Measurements from ENCODE around the gene VIM.

Gene VIM

GRCh38 chr10:17215782-17216122 is 12.3 kb upstream of the VIM start:
- TF ChIP-seq POLR2A (IDR thresholded peaks at IDR 0.05; ENCODE audit: low read depth, low read length), result no peak
- FAIRE-seq, result no peak
- no peak for DNase-seq (ENCODE audit: insufficient read length, low spot score)

DNA sequence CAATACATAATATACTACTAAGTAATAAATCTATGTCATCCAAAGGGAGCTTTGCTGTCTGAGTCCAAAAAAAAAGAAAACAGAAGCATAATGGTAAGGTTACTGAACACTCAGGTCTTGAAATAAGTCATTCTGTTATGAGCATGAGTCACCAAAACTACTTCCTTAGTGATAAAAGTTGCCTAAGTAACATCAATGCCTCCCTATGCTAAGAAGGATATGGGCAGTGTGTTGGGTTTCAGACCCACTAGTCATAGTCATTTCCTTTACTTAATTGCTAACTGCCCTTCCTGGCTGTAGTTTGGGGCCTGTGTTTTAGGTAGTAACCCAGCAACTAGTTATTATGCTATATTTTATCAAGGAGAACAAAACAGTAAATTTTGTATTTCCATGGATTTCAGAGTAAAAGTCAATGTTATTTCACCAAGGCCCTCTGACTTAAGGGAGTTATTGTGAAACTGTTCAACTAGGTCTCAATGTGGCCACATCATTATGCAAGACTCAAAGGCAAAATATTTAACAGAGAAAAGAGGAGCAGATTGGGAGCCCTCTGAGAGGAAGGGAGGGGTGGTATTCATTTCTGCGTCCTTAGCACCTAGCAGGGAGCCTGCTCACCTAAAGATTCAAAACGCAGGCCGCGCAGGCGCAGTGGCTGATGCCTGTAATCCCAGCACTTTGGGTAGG is 11.7 kb upstream of the VIM start:
- no peak for TF ChIP-seq POLR2A (IDR thresholded peaks at IDR 0.05; ENCODE audit: low read depth, low read length)
- no peak for DNase-seq (ENCODE audit: insufficient read length, low spot score)
- peak; percentile 99 for FAIRE-seq

GRCh38 chr10:17216901-17217395 is 11.1 kb upstream of the VIM start:
- DNase-seq (ENCODE audit: insufficient read length, low spot score) (no peak), FAIRE-seq (no peak)
- TF ChIP-seq POLR2A (IDR thresholded peaks at IDR 0.05; ENCODE audit: low read depth, low read length), result no peak

- no peak for TF ChIP-seq POLR2A (IDR thresholded peaks at IDR 0.05; ENCODE audit: low read depth, low read length)
- DNase-seq (ENCODE audit: insufficient read length, low spot score) (no peak), FAIRE-seq (peak; percentile 82)
Measured at GRCh38 chr10:17217631-17218232, 10.3 kb upstream of the VIM start.

DNA sequence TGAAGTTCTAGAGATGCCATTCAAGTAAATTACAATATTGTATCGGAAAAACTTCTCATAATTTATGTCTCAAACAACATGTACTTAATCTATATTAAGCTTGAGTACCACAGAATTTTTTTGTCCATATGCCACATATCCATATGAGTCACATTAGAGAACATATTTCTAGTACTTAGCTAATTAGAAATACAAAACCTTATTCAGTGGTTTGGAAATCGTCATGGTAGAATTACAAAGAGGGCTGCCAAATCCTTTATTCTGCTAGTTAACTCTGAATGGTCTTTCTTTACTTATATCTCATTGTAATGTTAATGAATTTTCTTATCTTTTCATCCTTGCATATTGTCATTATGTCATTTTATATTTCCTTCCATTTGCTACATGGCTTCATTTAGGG is 9.0 kb upstream of the VIM start:
- DNase-seq (ENCODE audit: insufficient read length, low spot score) (no peak), FAIRE-seq (peak; percentile 52)
- TF ChIP-seq POLR2A (IDR thresholded peaks at IDR 0.05; ENCODE audit: low read depth, low read length), result no peak

GRCh38 chr10:17220652-17221100 is 7.4 kb upstream of the VIM start:
- no peak for DNase-seq (ENCODE audit: insufficient read length, low spot score)
- no peak for TF ChIP-seq POLR2A (IDR thresholded peaks at IDR 0.05; ENCODE audit: low read depth, low read length)
- peak; percentile 41 for FAIRE-seq

DNA sequence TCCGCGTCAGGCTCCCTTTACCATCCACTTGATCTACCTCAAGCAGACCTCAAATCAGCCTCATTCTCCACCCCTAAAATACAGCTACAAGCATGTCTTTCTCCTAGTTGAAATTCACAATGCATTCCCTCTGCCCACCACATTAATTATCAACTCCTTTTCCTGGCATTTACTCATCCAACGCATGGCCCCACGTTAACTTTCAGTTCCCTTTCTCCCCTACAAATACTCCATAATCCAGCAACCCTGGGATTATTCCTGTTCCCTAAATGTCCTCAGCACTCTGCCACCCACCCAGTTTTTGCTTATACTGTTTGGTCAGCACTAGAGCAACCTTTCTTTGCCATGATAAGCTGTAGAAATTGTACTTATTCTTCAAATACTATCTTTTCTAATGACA is 5.7 kb upstream of the VIM start:
- no peak for FAIRE-seq
- DNase-seq (ENCODE audit: insufficient read length, low spot score), result no peak
- TF ChIP-seq POLR2A (IDR thresholded peaks at IDR 0.05; ENCODE audit: low read depth, low read length), result no peak

DNA sequence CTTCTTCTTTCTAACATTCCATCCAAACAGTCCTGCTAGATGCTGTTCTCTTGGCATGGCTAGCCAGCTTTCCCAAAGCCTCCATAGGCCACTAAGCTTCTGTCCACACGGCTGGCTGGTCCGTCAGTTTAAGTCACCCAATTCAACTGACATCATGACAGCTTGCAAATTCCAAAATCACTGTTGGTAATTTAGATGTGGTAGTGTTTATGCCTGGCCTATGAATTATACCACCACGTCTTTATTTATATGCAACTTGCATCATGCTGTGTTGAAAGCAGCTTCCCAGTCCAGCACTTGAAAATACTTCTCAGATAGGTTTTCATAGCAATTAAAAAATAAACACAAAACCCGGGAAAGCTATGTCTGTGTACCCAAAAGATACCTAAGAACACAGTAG is 2.2 kb upstream of the VIM start:
- FAIRE-seq, result no peak
- DNase-seq (ENCODE audit: insufficient read length, low spot score), result no peak
- no peak for TF ChIP-seq POLR2A (IDR thresholded peaks at IDR 0.05; ENCODE audit: low read depth, low read length)

DNA sequence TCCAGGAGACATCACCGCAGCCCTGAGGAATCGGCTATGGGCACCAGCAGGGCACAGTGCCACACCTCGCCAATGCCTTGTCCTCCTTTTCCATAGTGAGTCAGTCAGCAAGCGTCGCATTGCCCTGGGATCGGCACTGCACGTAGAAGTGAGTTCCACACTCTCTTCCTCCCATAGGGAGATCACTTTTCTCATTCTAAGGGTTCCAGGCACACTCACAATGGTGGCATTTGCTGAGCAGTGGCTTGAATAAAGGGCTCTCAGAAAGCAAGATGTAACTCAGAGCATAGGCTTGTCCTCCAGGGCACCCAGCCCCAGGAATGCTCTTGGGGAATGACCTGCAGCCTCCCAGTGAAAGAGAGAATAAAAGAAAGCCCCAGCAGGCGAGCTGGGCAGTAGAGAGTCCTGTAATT is 1.1 kb upstream of the VIM start:
- DNase-seq (ENCODE audit: insufficient read length, low spot score) (no peak), FAIRE-seq (peak; percentile 68)
- TF ChIP-seq POLR2A (IDR thresholded peaks at IDR 0.05; ENCODE audit: low read depth, low read length), result peak; percentile 50; the same call in 1 of the 2 replicates

- DNase-seq (ENCODE audit: insufficient read length, low spot score) (no peak), FAIRE-seq (no peak)
- TF ChIP-seq POLR2A (IDR thresholded peaks at IDR 0.05; ENCODE audit: low read depth, low read length), result no peak
Measured at GRCh38 chr10:17227367-17228090, 512 bp upstream of the VIM start.

DNA sequence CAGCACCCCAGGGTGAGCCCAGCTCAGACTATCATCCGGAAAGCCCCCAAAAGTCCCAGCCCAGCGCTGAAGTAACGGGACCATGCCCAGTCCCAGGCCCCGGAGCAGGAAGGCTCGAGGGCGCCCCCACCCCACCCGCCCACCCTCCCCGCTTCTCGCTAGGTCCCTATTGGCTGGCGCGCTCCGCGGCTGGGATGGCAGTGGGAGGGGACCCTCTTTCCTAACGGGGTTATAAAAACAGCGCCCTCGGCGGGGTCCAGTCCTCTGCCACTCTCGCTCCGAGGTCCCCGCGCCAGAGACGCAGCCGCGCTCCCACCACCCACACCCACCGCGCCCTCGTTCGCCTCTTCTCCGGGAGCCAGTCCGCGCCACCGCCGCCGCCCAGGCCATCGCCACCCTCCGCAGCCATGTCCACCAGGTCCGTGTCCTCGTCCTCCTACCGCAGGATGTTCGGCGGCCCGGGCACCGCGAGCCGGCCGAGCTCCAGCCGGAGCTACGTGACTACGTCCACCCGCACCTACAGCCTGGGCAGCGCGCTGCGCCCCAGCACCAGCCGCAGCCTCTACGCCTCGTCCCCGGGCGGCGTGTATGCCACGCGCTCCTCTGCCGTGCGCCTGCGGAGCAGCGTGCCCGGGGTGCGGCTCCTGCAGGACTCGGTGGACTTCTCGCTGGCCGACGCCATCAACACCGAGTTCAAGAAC is 1.1 kb downstream of the VIM start:
- no peak for FAIRE-seq

GRCh38 chr10:17229717-17229966 is 1.6 kb downstream of the VIM start:
- TF ChIP-seq POLR2A (IDR thresholded peaks at IDR 0.05; ENCODE audit: low read depth, low read length), result no peak
- DNase-seq (ENCODE audit: insufficient read length, low spot score) (no peak), FAIRE-seq (no peak)

More for the DNA sequence above, 1.1 kb downstream of the VIM start:
- TF ChIP-seq POLR2A (IDR thresholded peaks at IDR 0.05; ENCODE audit: low read depth, low read length), result peak; percentile 99
- peak; percentile 59 for DNase-seq (ENCODE audit: insufficient read length, low spot score)

DNA sequence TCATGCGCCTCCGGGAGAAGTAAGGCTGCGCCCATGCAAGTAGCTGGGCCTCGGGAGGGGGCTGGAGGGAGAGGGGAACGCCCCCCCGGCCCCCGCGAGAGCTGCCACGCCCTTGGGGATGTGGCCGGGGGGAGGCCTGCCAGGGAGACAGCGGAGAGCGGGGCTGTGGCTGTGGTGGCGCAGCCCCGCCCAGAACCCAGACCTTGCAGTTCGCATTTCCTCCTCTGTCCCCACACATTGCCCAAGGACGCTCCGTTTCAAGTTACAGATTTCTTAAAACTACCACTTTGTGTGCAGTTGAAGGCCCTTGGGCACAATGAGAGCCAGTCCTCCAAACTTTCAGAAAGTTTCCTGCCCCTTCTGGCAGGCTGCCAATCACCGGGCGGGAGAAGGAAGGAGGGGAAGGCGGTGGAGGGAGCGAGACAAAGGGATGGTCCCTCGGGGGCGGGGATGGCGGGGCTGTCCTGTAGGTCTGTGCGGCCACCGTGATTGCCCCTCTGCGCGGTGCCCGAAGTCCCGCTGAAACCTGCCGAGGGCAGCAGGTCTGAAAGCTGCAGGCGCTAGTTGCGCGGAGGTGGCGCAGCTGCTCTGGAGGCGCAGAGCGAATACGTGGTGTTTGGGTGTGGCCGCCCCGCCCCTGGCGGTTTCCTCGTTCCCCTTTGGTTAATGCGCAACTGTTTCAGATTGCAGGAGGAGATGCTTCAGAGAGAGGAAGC is 2.1 kb downstream of the VIM start:
- peak; percentile 37; the same call in 1 of the 2 replicates for TF ChIP-seq POLR2A (IDR thresholded peaks at IDR 0.05; ENCODE audit: low read depth, low read length)
- DNase-seq (ENCODE audit: insufficient read length, low spot score), result no peak
- FAIRE-seq, result no peak

GRCh38 chr10:17231788-17232187 is 3.7 kb downstream of the VIM start:
- DNase-seq (ENCODE audit: insufficient read length, low spot score) (no peak), FAIRE-seq (no peak)
- TF ChIP-seq POLR2A (IDR thresholded peaks at IDR 0.05; ENCODE audit: low read depth, low read length), result no peak

All from H54 (cell line).